ENCODE data around the gene ZNF138. TPM values are rescaled to one million over a fixed set of nuclear protein-coding genes. Genes with fewer than 3 reads are reported as not detected.
"Not testable (repeated sequence)": the region's sequence is repeated elsewhere in the genome, so short reads cannot be mapped to it uniquely, and the experiment has no call there.

Gene ZNF138
- total RNA-seq, 1 donor from 2014 or later, result 26.5 TPM

GRCh38 chr7:64807731-64808365 lies 13.6 kb downstream of the ZNF138 start:
- no peaks in the 10 kb centered on the region for H3K9me3 ChIP-seq
- no peaks in the 10 kb centered on the region for H3K27me3 ChIP-seq
- TF ChIP-seq POLR2A (IDR thresholded peaks at IDR 0.05) (no peak), POLR2AphosphoS5 (IDR thresholded peaks at IDR 0.05; ENCODE audit: insufficient read depth in 1 of 2, low read depth in 1 of 2) (no peak), CTCF (IDR thresholded peaks at IDR 0.05) (no peak)
- intact Hi-C loops (cut with DNase I), result no loop called here
- no peak overlapping the region for H3K4me3 ChIP-seq
- no peak overlapping the region for H3K27ac ChIP-seq
- H3K36me3 ChIP-seq, result peaks cover 0 to 15% of the 10 kb centered on the region in 2 donors
- H3K4me1 ChIP-seq, result no peaks in the 10 kb centered on the region
- no peak for DNase-seq (ENCODE audit: extremely low spot score in 2 of 2)

- peaks cover 0 to 15% of the 10 kb centered on the region in 2 donors for H3K36me3 ChIP-seq
- H3K4me1 ChIP-seq, result no peaks in the 10 kb centered on the region
- DNase-seq (ENCODE audit: extremely low spot score in 2 of 2), result no peak
- H3K4me3 ChIP-seq, result no peak overlapping the region
- no peak overlapping the region for H3K27ac ChIP-seq
- H3K27me3 ChIP-seq, result no peaks in the 10 kb centered on the region
- intact Hi-C loops (cut with DNase I), result no loop called here
- no peak for TF ChIP-seq POLR2A (IDR thresholded peaks at IDR 0.05)
- TF ChIP-seq POLR2AphosphoS5 (IDR thresholded peaks at IDR 0.05; ENCODE audit: insufficient read depth in 1 of 2, low read depth in 1 of 2), result no peak
- no peak for TF ChIP-seq CTCF (IDR thresholded peaks at IDR 0.05)
- no peaks in the 10 kb centered on the region for H3K9me3 ChIP-seq
Measured at GRCh38 chr7:64811767-64812166, 17.5 kb downstream of the ZNF138 start.

GRCh38 chr7:64830926-64831325 lies 36.7 kb downstream of the ZNF138 start:
- H3K36me3 ChIP-seq, result no peaks in the 10 kb centered on the region
- intact Hi-C loops (cut with DNase I), result no loop called here
- H3K4me1 ChIP-seq, result no peaks in the 10 kb centered on the region
- no peak for DNase-seq (ENCODE audit: extremely low spot score in 2 of 2)
- H3K27me3 ChIP-seq, result no peaks in the 10 kb centered on the region
- TF ChIP-seq CTCF (IDR thresholded peaks at IDR 0.05) (no peak), POLR2A (IDR thresholded peaks at IDR 0.05) (no peak), POLR2AphosphoS5 (IDR thresholded peaks at IDR 0.05; ENCODE audit: insufficient read depth in 1 of 2, low read depth in 1 of 2) (no peak)
- H3K9me3 ChIP-seq, result no peaks in the 10 kb centered on the region
- H3K27ac ChIP-seq, result no peak overlapping the region
- no peak overlapping the region for H3K4me3 ChIP-seq

GRCh38 chr7:64832136-64832535 lies 37.9 kb downstream of the ZNF138 start:
- H3K4me3 ChIP-seq, result no peak overlapping the region
- no peaks in the 10 kb centered on the region for H3K9me3 ChIP-seq
- H3K27me3 ChIP-seq, result no peaks in the 10 kb centered on the region
- H3K36me3 ChIP-seq, result no peaks in the 10 kb centered on the region
- TF ChIP-seq POLR2AphosphoS5 (IDR thresholded peaks at IDR 0.05; ENCODE audit: insufficient read depth in 1 of 2, low read depth in 1 of 2), result no peak
- TF ChIP-seq CTCF (IDR thresholded peaks at IDR 0.05), result no peak
- no peak for TF ChIP-seq POLR2A (IDR thresholded peaks at IDR 0.05)
- DNase-seq (ENCODE audit: extremely low spot score in 2 of 2), result no peak
- intact Hi-C loops (cut with DNase I), result no loop called here
- H3K27ac ChIP-seq, result no peak overlapping the region
- no peaks in the 10 kb centered on the region for H3K4me1 ChIP-seq

GRCh38 chr7:64834989-64835388 lies 40.8 kb downstream of the ZNF138 start:
- Histone ChIP-seq H3K36me3 (no peaks in the 10 kb centered on the region), H3K27me3 (no peaks in the 10 kb centered on the region), H3K9me3 (no peaks in the 10 kb centered on the region), H3K4me3 (no peak overlapping the region), H3K27ac (no peak overlapping the region), H3K4me1 (no peaks in the 10 kb centered on the region)
- intact Hi-C loops (cut with DNase I), result no loop called here
- no peak for TF ChIP-seq POLR2AphosphoS5 (IDR thresholded peaks at IDR 0.05; ENCODE audit: insufficient read depth in 1 of 2, low read depth in 1 of 2)
- no peak for TF ChIP-seq CTCF (IDR thresholded peaks at IDR 0.05)
- TF ChIP-seq POLR2A (IDR thresholded peaks at IDR 0.05), result no peak
- DNase-seq (ENCODE audit: extremely low spot score in 2 of 2), result no peak

- H3K27ac ChIP-seq; H3K4me1 ChIP-seq; H3K9me3 ChIP-seq; DNase-seq (ENCODE audit: extremely low spot score in 2 of 2); H3K4me3 ChIP-seq; intact Hi-C loops (cut with DNase I); H3K36me3 ChIP-seq; H3K27me3 ChIP-seq: not testable (repeated sequence)
Measured at GRCh38 chr7:64835856-64836255, 41.6 kb downstream of the ZNF138 start.

GRCh38 chr7:64838051-64838450 lies 43.8 kb downstream of the ZNF138 start:
- DNase-seq (ENCODE audit: extremely low spot score in 2 of 2); intact Hi-C loops (cut with DNase I); H3K36me3 ChIP-seq; H3K27ac ChIP-seq; H3K4me3 ChIP-seq; H3K27me3 ChIP-seq; H3K9me3 ChIP-seq; H3K4me1 ChIP-seq: not testable (repeated sequence)
